Caco-2 (cell line): ENCODE measurements around the gene RAB20. TPM values are rescaled to one million over a fixed set of nuclear protein-coding genes. Genes with fewer than 3 reads are reported as not detected.
A peak's percentile ranks its signal among the peaks of the same experiment; 100 is the strongest.
"Not testable (repeated sequence)": the region's sequence is repeated elsewhere in the genome, so short reads cannot be mapped to it uniquely, and the experiment has no call there.

Source experiments
- Bru-seq: library from RNA; stranded (reverse); fragments of 400-500 nt; gene quantifications from one replicate; lab custom pipeline; 2021; lab: Mats Ljungman, UMichigan
- BruChase-seq, 2 experiments: library from RNA; stranded (reverse); fragments of 400-500 nt; gene quantifications; one replicate each; lab custom pipeline; 2021; lab: Mats Ljungman, UMichigan
- BruUV-seq: library from RNA; stranded (reverse); fragments of 400-500 nt; replicated peaks from 2 replicates; lab custom pipeline; 2021; lab: Mats Ljungman, UMichigan
- CTCF ChIA-PET: fragments of 300-600 bp; sonication (Branson Sonifier 250); formaldehyde crosslinking; loops from one replicate; lab custom pipeline; 2022; ENCODE audit warnings: antibody characterized with exemption; lab: Charles Lee
- POLR2A ChIA-PET: fragments of 300-600 bp; sonication (Branson Sonifier 250); formaldehyde crosslinking; loops from one replicate; lab custom pipeline; 2022; ENCODE audit warnings: antibody characterized with exemption; lab: Charles Lee
- DNase-seq, 2 experiments: peaks; one replicate each; pipeline versions ENCODE4 v3.0.0 to v3.0.0-alpha.2; 2020 to 2022
- H3K27me3 ChIP-seq: replicated peaks from 2 replicates; pipeline ENCODE4 v1.6.0; 2011; ENCODE audit warnings: low read length; ENCODE audit not compliant: control insufficient read depth, insufficient read depth
- H3K36me3 ChIP-seq: 2 replicates; pipeline ENCODE4 v1.5.1; 2011; ENCODE audit warnings: low read length; ENCODE audit not compliant: control insufficient read depth, insufficient read depth
- H3K4me1 ChIP-seq: fragments of 250-450 bp; sonication (Bioruptor Pico); 2 replicates; pipeline ENCODE4 v1.5.1; 2020; ENCODE audit warnings: mild to moderate bottlenecking
- H3K4me3 ChIP-seq: 2 replicates; pipeline ENCODE4 v1.5.1; 2011; ENCODE audit warnings: low read depth, mild to moderate bottlenecking, control low read depth, low read length
- H3K9me3 ChIP-seq: fragments of 250-450 bp; sonication (Bioruptor Pico); 2 replicates; pipeline ENCODE4 v1.5.1; 2020; ENCODE audit warnings: mild to moderate bottlenecking, moderate library complexity
- H3K27ac Mint-ChIP-seq: one replicate; pipeline ENCODE4 v1.8.0; 2022; ENCODE audit warnings: mixed read lengths; ENCODE audit not compliant: unreplicated experiment
- H3K27me3 Mint-ChIP-seq: one replicate; pipeline ENCODE4 v1.8.0; 2022; ENCODE audit warnings: mixed read lengths; ENCODE audit not compliant: insufficient read depth, unreplicated experiment
- H3K36me3 Mint-ChIP-seq: one replicate; pipeline ENCODE4 v1.8.0; 2022; ENCODE audit warnings: mild to moderate bottlenecking, mixed read lengths; ENCODE audit not compliant: insufficient read depth, unreplicated experiment
- H3K4me1 Mint-ChIP-seq: one replicate; pipeline ENCODE4 v1.8.0; 2022; ENCODE audit warnings: low read depth, mixed read lengths; ENCODE audit not compliant: unreplicated experiment
- H3K4me3 Mint-ChIP-seq: one replicate; pipeline ENCODE4 v1.8.0; 2022; ENCODE audit warnings: mild to moderate bottlenecking, moderate library complexity, mixed read lengths; ENCODE audit not compliant: unreplicated experiment
- H3K9me3 Mint-ChIP-seq: one replicate; pipeline ENCODE4 v1.8.0; 2022; ENCODE audit warnings: mixed read lengths; ENCODE audit not compliant: unreplicated experiment
- CTCF ChIP-seq, 2 experiments: fragments of 200-600 bp in 1 of 2; IDR thresholded peaks; 1 replicate in 1 of 2; 2 replicates in 1 of 2; pipeline versions ENCODE4 v1.5.1 to v1.8.0; 2011 to 2022; ENCODE audit warnings: antibody characterized with exemption in 1 of 2, control low read depth in 1 of 2, inconsistent platforms in 1 of 2, low read depth in 1 of 2, low read length in 1 of 2, mild to moderate bottlenecking in 1 of 2, moderate library complexity in 1 of 2; ENCODE audit not compliant: insufficient read depth in 1 of 2, severe bottlenecking in 1 of 2, unreplicated experiment in 1 of 2
- intact Hi-C: fragments of 100-400 bp; cut with micrococcal nuclease; formaldehyde crosslinking; loops from one replicate; pipeline ENCODE4 v1.10.0; 2022; ENCODE audit not compliant: unreplicated experiment
- long read RNA-seq: library from polyadenylated mRNA; stranded (forward); transcript quantifications from one replicate; pipeline ENCODE4 v2.0.0, GENCODE V29; 2022
- total RNA-seq: library from RNA; stranded (reverse); gene quantifications from 2 replicates; pipeline ENCODE4 v1.2.3, GENCODE V29; 2022

Gene RAB20
- total RNA-seq: 37.9 and 40.1 TPM in 2 replicates
- percentile 84 among the genes with signal in this experiment for Bru-seq, nascent RNA
- BruChase-seq, experiment 1, labeled RNA remaining after a 2-hour chase: percentile 72 among the genes with signal in this experiment
- percentile 69 among the genes with signal in this experiment for BruChase-seq, experiment 2, labeled RNA remaining after a 6-hour chase
- long read RNA-seq, transcript RAB20-201 (2 exons, 1,518 nt): major isoform, 43 of 47 reads
- long read RNA-seq, partial matches to known transcripts: 2 of 47 reads
- long read RNA-seq, other reads (novel, unspliced or antisense): 2 of 47 reads

GRCh38 chr13:110561344-110562035 lies at the start of gene RAB20:
Gene RAB20, minus strand, starts transcription at chr13:110561722. Its CDS starts 203 bp downstream, at chr13:110561519.
- ChIA-PET POLR2A (interaction anchor here (0.6 to 1.7 kb wide), 12 partner anchors 20 to 312 kb away, joined by 3 to 17 read pairs (median 5); no protein-coding TSS in a partner anchor), CTCF (interaction anchor here (1.1 to 2.7 kb wide), 2 partner anchors 32 to 106 kb away, joined by 4 to 20 read pairs; no protein-coding TSS in a partner anchor)
- peaks cover 32% of the 10 kb centered on the region for H3K4me1 ChIP-seq
- Mint-ChIP-seq H3K9me3 (peaks cover 11% of the 10 kb centered on the region), H3K36me3 (peaks cover 29% of the 10 kb centered on the region), H3K27ac (peak within 1 kb of the TSS; percentile 75), H3K4me1 (peaks cover 35% of the 10 kb centered on the region), H3K27me3 (no peaks in the 10 kb centered on the region), H3K4me3 (peak within 1 kb of the TSS; percentile 85)
- H3K4me3 ChIP-seq: peak within 1 kb of the TSS; percentile 84
- no peak for TF ChIP-seq CTCF (IDR thresholded peaks at IDR 0.05; ENCODE audit: insufficient read depth in 1 of 2, low read depth in 1 of 2, low read length in 1 of 2, severe bottlenecking in 1 of 2, unreplicated experiment in 1 of 2)
- intact Hi-C loops: loop anchor here (1.0 to 5.0 kb wide), 5 partner anchors 21 to 339 kb away; no protein-coding TSS in a partner anchor
- no peaks in the 10 kb centered on the region for H3K27me3 ChIP-seq
- no TSS peak for BruUV-seq
- peaks cover 11% of the 10 kb centered on the region for H3K36me3 ChIP-seq
- peak; percentile 92 to 94 for DNase-seq
- H3K9me3 ChIP-seq: no peaks in the 10 kb centered on the region

- no peaks in the 10 kb centered on the region for H3K9me3 ChIP-seq
- H3K4me1 Mint-ChIP-seq: peaks cover 12% of the 10 kb centered on the region
- CTCF ChIA-PET: no interaction called here
- no peaks in the 10 kb centered on the region for H3K27me3 Mint-ChIP-seq
- TF ChIP-seq CTCF (IDR thresholded peaks at IDR 0.05; ENCODE audit: insufficient read depth in 1 of 2, low read depth in 1 of 2, low read length in 1 of 2, severe bottlenecking in 1 of 2, unreplicated experiment in 1 of 2): no peak
- H3K9me3 Mint-ChIP-seq: no peaks in the 10 kb centered on the region
- no peak overlapping the region for H3K4me3 ChIP-seq
- H3K4me1 ChIP-seq: peaks cover 16% of the 10 kb centered on the region
- BruUV-seq: no TSS peak
- POLR2A ChIA-PET: no interaction called here
- DNase-seq: no peak
- no peaks in the 10 kb centered on the region for H3K36me3 ChIP-seq
- peaks cover 13% of the 10 kb centered on the region for H3K36me3 Mint-ChIP-seq
- no peaks in the 10 kb centered on the region for H3K27me3 ChIP-seq
- H3K4me3 Mint-ChIP-seq: no peak overlapping the region
- intact Hi-C loops: no loop called here
- H3K27ac Mint-ChIP-seq: peak overlapping the region; percentile 32
Measured at GRCh38 chr13:110610955-110611595, 49.6 kb upstream of the RAB20 start.

GRCh38 chr13:110607675-110608224 lies 46.2 kb upstream of the RAB20 start:
- Histone ChIP-seq H3K4me3 (no peak overlapping the region), H3K36me3 (no peaks in the 10 kb centered on the region), H3K27me3 (no peaks in the 10 kb centered on the region), H3K9me3 (no peaks in the 10 kb centered on the region), H3K4me1 (peaks cover 10% of the 10 kb centered on the region)
- POLR2A ChIA-PET: no interaction called here
- TF ChIP-seq CTCF (IDR thresholded peaks at IDR 0.05; ENCODE audit: insufficient read depth in 1 of 2, low read depth in 1 of 2, low read length in 1 of 2, severe bottlenecking in 1 of 2, unreplicated experiment in 1 of 2): no peak
- Mint-ChIP-seq H3K4me1 (peaks cover 14% of the 10 kb centered on the region), H3K4me3 (no peak overlapping the region), H3K27ac (no peak overlapping the region), H3K9me3 (peaks cover 8% of the 10 kb centered on the region), H3K36me3 (peaks cover 6% of the 10 kb centered on the region), H3K27me3 (no peaks in the 10 kb centered on the region)
- intact Hi-C loops: loop anchor here (5.0 kb wide), 1 partner anchor 545 kb away; no protein-coding TSS in a partner anchor
- CTCF ChIA-PET: no interaction called here
- BruUV-seq: no TSS peak
- DNase-seq: no peak

- H3K27me3 Mint-ChIP-seq, BruUV-seq, H3K36me3 ChIP-seq, POLR2A ChIA-PET, H3K27ac Mint-ChIP-seq, H3K9me3 ChIP-seq, CTCF ChIA-PET, H3K27me3 ChIP-seq, H3K36me3 Mint-ChIP-seq, H3K4me3 ChIP-seq, H3K9me3 Mint-ChIP-seq, H3K4me3 Mint-ChIP-seq, DNase-seq: not testable (repeated sequence)
- peaks cover 22% of the 10 kb centered on the region for H3K4me1 ChIP-seq
- intact Hi-C loops: loop anchor here (5.0 kb wide), 1 partner anchor 546 kb away; no protein-coding TSS in a partner anchor
- H3K4me1 Mint-ChIP-seq: peaks cover 20% of the 10 kb centered on the region
Measured at GRCh38 chr13:110606281-110606680, 44.8 kb upstream of the RAB20 start.
